Endothelial cell of umbilical vein (primary cell): ENCODE measurements around the gene SPATA6L. TPM values are rescaled to one million over a fixed set of nuclear protein-coding genes. Genes with fewer than 3 reads are reported as not detected.
A peak's percentile ranks its signal among the peaks of the same experiment; 100 is the strongest.

Source experiments
- BruUV-seq: library from RNA; stranded (reverse); fragments of 400-500 nt; replicated peaks from 2 replicates; lab custom pipeline; 2021; lab: Mats Ljungman, UMichigan
- CTCF ChIA-PET: fragments of 300-600, 350-600 bp; sonication (Branson Sonifier 250); formaldehyde crosslinking; loops from one replicate; lab custom pipeline; 2021; ENCODE audit warnings: antibody characterized with exemption, inconsistent platforms; lab: Charles Lee
- POLR2A ChIA-PET: fragments of 300-600, 350-600 bp; sonication (Branson Sonifier 250); formaldehyde crosslinking; loops from one replicate; lab custom pipeline; 2021; ENCODE audit warnings: antibody characterized with exemption, inconsistent platforms; lab: Charles Lee
- DNase-seq: peaks from one replicate; pipeline ENCODE4 v3.0.0-alpha.2; 2011; ENCODE audit warnings: low read depth, low spot score
- FAIRE-seq: peaks from 2 replicates; lab custom pipeline; 2011; peaks lifted over from hg19 to GRCh38; lab: Jason Lieb, UNC
- H2AFZ ChIP-seq: 2 replicates; pipeline ENCODE4 v1.6.0; 2012; ENCODE audit warnings: low read depth, low read length, control low read depth, inconsistent platforms
- H3K27ac ChIP-seq: 2 replicates; pipeline ENCODE4 v1.5.1; 2011; ENCODE audit warnings: low read depth, mild to moderate bottlenecking, control low read depth, low read length, moderate library complexity; ENCODE audit not compliant: insufficient read depth
- H3K27me3 ChIP-seq, 2 experiments: 2 replicates each; pipeline versions ENCODE4 v1.6.0 to v1.6.1; 2011; ENCODE audit warnings: low read length in 2 of 2, mixed read lengths in 1 of 2; ENCODE audit not compliant: control insufficient read depth in 2 of 2, insufficient read depth in 2 of 2
- H3K36me3 ChIP-seq, 2 experiments: 2 replicates in 1 of 2; 3 replicates in 1 of 2; pipeline ENCODE4 v1.5.1; 2011; ENCODE audit warnings: low read length in 2 of 2, mild to moderate bottlenecking in 1 of 2, moderate library complexity in 1 of 2; ENCODE audit not compliant: control insufficient read depth in 2 of 2, insufficient read depth in 2 of 2; ENCODE audit errors: extremely low read depth in 1 of 2
- H3K4me1 ChIP-seq: 3 replicates; pipeline ENCODE4 v1.5.1; 2011; ENCODE audit warnings: mild to moderate bottlenecking, low read length; ENCODE audit not compliant: control insufficient read depth, insufficient read depth; ENCODE audit errors: extremely low read depth
- H3K4me2 ChIP-seq: 2 replicates; pipeline ENCODE4 v1.6.1; 2011; ENCODE audit warnings: low read length, control low read depth, mixed read lengths; ENCODE audit not compliant: insufficient read depth
- H3K4me3 ChIP-seq, 3 experiments: fragments of 200-600 bp in 1 of 3; sonication (generic), shearing (Covaris generic) in 1 of 3; replicated peaks in 1 of 3; 2 replicates each; pipeline ENCODE4 v1.5.1; 2011 to 2016; ENCODE audit warnings: control low read depth in 3 of 3, low read length in 3 of 3, mild to moderate bottlenecking in 2 of 3, inconsistent platforms in 1 of 3, low read depth in 1 of 3, moderate library complexity in 1 of 3; ENCODE audit not compliant: insufficient read depth in 1 of 3
- H3K79me2 ChIP-seq: 2 replicates; pipeline ENCODE4 v1.6.0; 2012; ENCODE audit warnings: low read length, inconsistent platforms; ENCODE audit not compliant: control insufficient read depth, insufficient read depth
- H3K9ac ChIP-seq: replicated peaks from 2 replicates; pipeline ENCODE3; 2011; ENCODE audit warnings: low read length, control low read depth; ENCODE audit not compliant: insufficient read depth; ENCODE audit errors: extremely low read depth
- H3K9me1 ChIP-seq: replicated peaks from 3 replicates; pipeline ENCODE4 v1.6.0; 2011; ENCODE audit warnings: mild to moderate bottlenecking, low read length; ENCODE audit not compliant: control insufficient read depth, insufficient read depth; ENCODE audit errors: extremely low read depth
- H3K9me3 ChIP-seq: replicated peaks from 2 replicates; pipeline ENCODE4 v1.5.1; 2012; ENCODE audit warnings: low read length, inconsistent platforms; ENCODE audit not compliant: control insufficient read depth, insufficient read depth
- H4K20me1 ChIP-seq: replicated peaks from 2 replicates; pipeline ENCODE3; 2011; ENCODE audit warnings: mild to moderate bottlenecking, low read length; ENCODE audit not compliant: control insufficient read depth, insufficient read depth; ENCODE audit errors: extremely low read depth
- EZH2 ChIP-seq: IDR thresholded peaks from 2 replicates; pipeline ENCODE4 v1.6.1; 2012; ENCODE audit warnings: borderline replicate concordance, low read depth, mild to moderate bottlenecking, moderate library complexity, low read length, inconsistent platforms; ENCODE audit not compliant: severe bottlenecking
- FOS ChIP-seq: IDR thresholded peaks from 2 replicates; pipeline ENCODE4 v1.6.1; 2011; ENCODE audit warnings: mild to moderate bottlenecking, low read length, moderate library complexity, borderline replicate concordance; ENCODE audit not compliant: insufficient read depth
- GATA2 ChIP-seq: IDR thresholded peaks from 2 replicates; pipeline ENCODE4 v1.7.0; 2011; ENCODE audit warnings: low read depth, mild to moderate bottlenecking, moderate library complexity, mixed read lengths, low read length; ENCODE audit not compliant: insufficient read length, insufficient read depth
- JUN ChIP-seq: IDR thresholded peaks from 2 replicates; pipeline ENCODE4 v1.6.1; 2011; ENCODE audit warnings: borderline replicate concordance, low read depth; ENCODE audit not compliant: insufficient read length, insufficient read depth
- POLR2A ChIP-seq: IDR thresholded peaks from 2 replicates; pipeline ENCODE4 v1.6.1; 2012; ENCODE audit warnings: low read depth, mild to moderate bottlenecking, control low read depth, low read length
- POLR2AphosphoS5 ChIP-seq: IDR thresholded peaks from 2 replicates; pipeline ENCODE4 v1.6.1; 2012; ENCODE audit warnings: low read depth, mild to moderate bottlenecking, control low read depth, low read length, moderate library complexity; ENCODE audit not compliant: insufficient read depth
- dilution Hi-C: fragments of 300-500 bp; cut with MboI; formaldehyde crosslinking; loops from one replicate; pipeline ENCODE4 v1.15.0; 2019; ENCODE audit warnings: low sequenced_read_pairs; ENCODE audit not compliant: extremely low pct_ligation_motif_present
- intact Hi-C: fragments of 100-400 bp; cut with micrococcal nuclease; formaldehyde crosslinking; loops from one replicate; pipeline ENCODE4 v1.10.0; 2022
- polyA plus RNA-seq, 4 experiments: library from polyadenylated mRNA; depleted of rRNA in 3 of 4; stranded (reverse) in 3 of 4; unstranded in 1 of 4; fragments of >200 nt; gene quantifications; 2 replicates each; pipeline versions ENCODE4 v1.2.1 to v1.2.3, GENCODE V29; 2011 to 2012; ENCODE audit warnings: missing spikeins in 1 of 4
- total RNA-seq: library from RNA; stranded (reverse); gene quantifications from 2 replicates; pipeline ENCODE4 v1.2.3, GENCODE V29; 2021
- TF ChIP-seq, protein P1 (sequence below): IDR thresholded peaks from 2 replicates; pipeline ENCODE4 v1.6.1; 2011; ENCODE audit not compliant: insufficient read depth, insufficient read length
- TF ChIP-seq, protein P2 (sequence below), 2 donors: IDR thresholded peaks; 1 replicate in 1 of 2; 2 replicates in 1 of 2; pipeline ENCODE4 v1.5.1; 2011; ENCODE audit warnings: low read length in 2 of 2, mild to moderate bottlenecking in 2 of 2, moderate library complexity in 2 of 2, control low read depth in 1 of 2, inconsistent platforms in 1 of 2, low read depth in 1 of 2; ENCODE audit not compliant: insufficient read depth in 1 of 2; ENCODE audit errors: extremely low read depth in 1 of 2

The SPATA6L gene
- total and polyA plus RNA-seq, 2 donors (not counting 3 experiments of a cell fraction or from before 2014, with no cell fraction given): 0.40 to 1.5 TPM

DNA sequence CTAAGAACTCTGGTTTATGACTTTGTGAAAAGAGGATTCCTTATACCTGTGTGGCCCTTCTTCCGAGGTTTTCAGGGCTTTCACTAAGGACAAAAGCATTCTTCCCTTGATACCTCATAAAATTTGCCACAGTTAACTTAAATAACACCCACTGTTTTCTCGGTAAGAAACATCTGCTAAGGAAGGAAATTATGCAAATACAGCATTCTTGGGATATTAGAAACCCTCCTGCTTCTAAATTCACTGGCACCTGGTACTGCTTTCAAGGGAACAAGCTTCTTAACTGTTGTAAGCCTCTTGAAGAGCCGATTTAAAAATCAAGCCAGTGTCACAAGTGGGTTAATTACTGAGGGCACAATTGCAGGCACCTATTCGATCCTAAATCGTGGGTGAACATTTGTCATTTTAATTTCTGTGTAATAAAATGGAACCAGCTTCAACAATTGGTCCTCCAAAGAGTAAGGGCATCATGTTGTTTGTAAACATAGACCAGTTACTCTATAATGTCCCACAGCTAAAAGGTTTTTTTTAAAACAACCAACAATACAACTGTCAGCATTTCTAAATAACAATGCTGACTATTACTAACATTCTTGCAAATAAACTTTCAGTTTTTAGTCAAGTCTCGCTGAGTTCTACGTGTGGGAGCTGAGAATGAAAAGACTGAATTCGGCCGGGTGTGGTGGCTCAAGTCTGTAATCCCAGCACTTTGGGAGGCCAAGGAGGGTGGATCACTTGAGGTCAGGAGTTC lies 48.2 kb upstream of the SPATA6L start:
- intact Hi-C loops: no loop called here
- ChIA-PET POLR2A (no interaction called here), CTCF (interaction anchor here (0.6 to 1.5 kb wide), 3 partner anchors 11 to 52 kb away, joined by 3 to 4 read pairs (median 3); no protein-coding TSS in a partner anchor)
- FAIRE-seq (no peak), DNase-seq (peak; percentile 37)
- dilution Hi-C loops: no loop called here
- no peaks in the 10 kb centered on the region for H4K20me1 ChIP-seq
- no TSS peak for BruUV-seq
- peaks cover 11% of the 10 kb centered on the region in 2 experiments for H3K36me3 ChIP-seq
- no peak overlapping the region for H3K27ac ChIP-seq
- no peak overlapping the region for H3K4me3 ChIP-seq
- H3K79me2 ChIP-seq: no peaks in the 10 kb centered on the region
- no peaks in the 10 kb centered on the region for H3K4me1 ChIP-seq
- no peak overlapping the region for H3K4me2 ChIP-seq
- H3K9me1 ChIP-seq: no peaks in the 10 kb centered on the region
- H3K9me3 ChIP-seq: no peaks in the 10 kb centered on the region
- H3K27me3 ChIP-seq: no peaks in the 10 kb centered on the region
- H3K9ac ChIP-seq: no peak overlapping the region
- H2AFZ ChIP-seq: no peak overlapping the region
- no peak for TF ChIP-seq FOS
- no peak for TF ChIP-seq JUN
- TF ChIP-seq POLR2A: no peak
- no peak for TF ChIP-seq EZH2

DNA sequence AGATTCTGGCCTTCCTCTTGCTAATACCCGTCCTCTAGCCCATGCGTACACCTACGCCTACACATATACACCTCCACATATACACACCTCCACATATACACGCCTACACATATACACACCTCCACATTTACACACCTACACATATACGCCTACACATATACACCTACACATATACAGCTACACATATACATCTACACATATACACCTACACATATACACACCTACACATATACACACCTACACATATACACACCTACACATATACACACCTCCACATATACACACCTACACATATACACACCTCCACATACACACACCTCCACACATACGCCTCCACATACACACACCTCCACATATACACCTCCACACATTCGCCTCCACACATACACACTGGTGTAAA lies 47.6 kb upstream of the SPATA6L start:
- DNase-seq (peak; percentile 13), FAIRE-seq (peak; percentile 44)
- dilution Hi-C loops: no loop called here
- H3K27me3 ChIP-seq: no peaks in the 10 kb centered on the region
- POLR2A ChIA-PET: no interaction called here
- intact Hi-C loops: no loop called here
- no peaks in the 10 kb centered on the region for H4K20me1 ChIP-seq
- no peak overlapping the region for H3K4me2 ChIP-seq
- no peaks in the 10 kb centered on the region for H3K9me3 ChIP-seq
- TF ChIP-seq, protein P1, sequence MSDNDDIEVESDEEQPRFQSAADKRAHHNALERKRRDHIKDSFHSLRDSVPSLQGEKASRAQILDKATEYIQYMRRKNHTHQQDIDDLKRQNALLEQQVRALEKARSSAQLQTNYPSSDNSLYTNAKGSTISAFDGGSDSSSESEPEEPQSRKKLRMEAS: no peak
- TF ChIP-seq POLR2A (no peak), POLR2AphosphoS5 (no peak), GATA2 (no peak), EZH2 (no peak)
- TF ChIP-seq, protein P2, sequence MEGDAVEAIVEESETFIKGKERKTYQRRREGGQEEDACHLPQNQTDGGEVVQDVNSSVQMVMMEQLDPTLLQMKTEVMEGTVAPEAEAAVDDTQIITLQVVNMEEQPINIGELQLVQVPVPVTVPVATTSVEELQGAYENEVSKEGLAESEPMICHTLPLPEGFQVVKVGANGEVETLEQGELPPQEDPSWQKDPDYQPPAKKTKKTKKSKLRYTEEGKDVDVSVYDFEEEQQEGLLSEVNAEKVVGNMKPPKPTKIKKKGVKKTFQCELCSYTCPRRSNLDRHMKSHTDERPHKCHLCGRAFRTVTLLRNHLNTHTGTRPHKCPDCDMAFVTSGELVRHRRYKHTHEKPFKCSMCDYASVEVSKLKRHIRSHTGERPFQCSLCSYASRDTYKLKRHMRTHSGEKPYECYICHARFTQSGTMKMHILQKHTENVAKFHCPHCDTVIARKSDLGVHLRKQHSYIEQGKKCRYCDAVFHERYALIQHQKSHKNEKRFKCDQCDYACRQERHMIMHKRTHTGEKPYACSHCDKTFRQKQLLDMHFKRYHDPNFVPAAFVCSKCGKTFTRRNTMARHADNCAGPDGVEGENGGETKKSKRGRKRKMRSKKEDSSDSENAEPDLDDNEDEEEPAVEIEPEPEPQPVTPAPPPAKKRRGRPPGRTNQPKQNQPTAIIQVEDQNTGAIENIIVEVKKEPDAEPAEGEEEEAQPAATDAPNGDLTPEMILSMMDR (IDR thresholded peaks at IDR 0.05; ENCODE audit: extremely low read depth in 1 of 2, insufficient read depth in 1 of 2, low read depth in 1 of 2, low read length in 2 of 2): no peak
- BruUV-seq: no TSS peak
- no peak overlapping the region for H3K4me3 ChIP-seq
- H3K79me2 ChIP-seq: no peaks in the 10 kb centered on the region
- H3K36me3 ChIP-seq: peaks cover 11 to 13% of the 10 kb centered on the region in 2 experiments
- H2AFZ ChIP-seq: no peak overlapping the region
- H3K9ac ChIP-seq: no peak overlapping the region
- H3K9me1 ChIP-seq: no peaks in the 10 kb centered on the region
- no peak overlapping the region for H3K27ac ChIP-seq
- CTCF ChIA-PET: interaction anchor here (1.2 to 1.6 kb wide), 2 partner anchors 11 to 12 kb away, joined by 3 to 4 read pairs; no protein-coding TSS in a partner anchor
- no peaks in the 10 kb centered on the region for H3K4me1 ChIP-seq
